Hematopoietic multipotent progenitor cell treated with erythropoietin and hydrocortisone succinate and interleukin-3 and kit ligand, for 17 days (in vitro differentiated cells): ENCODE results near the gene PSME2.

Experiments
- DNase-seq: peaks from one replicate; pipeline ENCODE4 v3.0.0-alpha.2; 2015; ENCODE audit warnings: low spot score

Gene PSME2

GRCh38 chr14:24093901-24094840 lies 52.2 kb downstream of the PSME2 start, which contains the start of gene PCK2:
Gene PCK2 (plus strand): TSS chr14:24094311. CDS start chr14:24094406, 95 bp downstream.
- DNase-seq: peak; percentile 86
